Measurements from ENCODE around the gene NUP205.

Gene NUP205

GRCh38 chr7:135552148-135552547 lies 5.6 kb upstream of the NUP205 start:
- DNase-seq (ENCODE audit: low spot score): no peak

- no peak for DNase-seq (ENCODE audit: low spot score)
Measured at GRCh38 chr7:135553346-135553745, 4.4 kb upstream of the NUP205 start.

- DNase-seq (ENCODE audit: low spot score): peak; percentile 74
Measured at GRCh38 chr7:135558337-135558767, 635 bp downstream of the NUP205 start.

GRCh38 chr7:135558881-135559280 lies 1.2 kb downstream of the NUP205 start:
- no peak for DNase-seq (ENCODE audit: low spot score)

- no peak for DNase-seq (ENCODE audit: low spot score)
Measured at GRCh38 chr7:135560631-135561030, 2.9 kb downstream of the NUP205 start.

- no peak for DNase-seq (ENCODE audit: low spot score)
Measured at GRCh38 chr7:135562720-135563119, 5.0 kb downstream of the NUP205 start.

- DNase-seq (ENCODE audit: low spot score): no peak
Measured at GRCh38 chr7:135571834-135572233, 14.1 kb downstream of the NUP205 start.

GRCh38 chr7:135573541-135573940 lies 15.8 kb downstream of the NUP205 start:
- DNase-seq (ENCODE audit: low spot score): no peak

GRCh38 chr7:135575296-135575695 lies 17.6 kb downstream of the NUP205 start:
- no peak for DNase-seq (ENCODE audit: low spot score)

GRCh38 chr7:135578569-135578968 lies 20.9 kb downstream of the NUP205 start:
- DNase-seq (ENCODE audit: low spot score): no peak

GRCh38 chr7:135584362-135585353 lies 26.9 kb downstream of the NUP205 start:
- no peak for DNase-seq (ENCODE audit: low spot score)

- DNase-seq (ENCODE audit: low spot score): no peak
Measured at GRCh38 chr7:135597181-135597925, 39.6 kb downstream of the NUP205 start.

- DNase-seq (ENCODE audit: low spot score): no peak
Measured at GRCh38 chr7:135597926-135598305, 40.2 kb downstream of the NUP205 start.

GRCh38 chr7:135599471-135599870 lies 41.8 kb downstream of the NUP205 start:
- DNase-seq (ENCODE audit: low spot score): no peak

- DNase-seq (ENCODE audit: low spot score): no peak
Measured at GRCh38 chr7:135600226-135600625, 42.5 kb downstream of the NUP205 start.

GRCh38 chr7:135601182-135601581 lies 43.5 kb downstream of the NUP205 start:
- no peak for DNase-seq (ENCODE audit: low spot score)

GRCh38 chr7:135602304-135602703 lies 44.6 kb downstream of the NUP205 start:
- no peak for DNase-seq (ENCODE audit: low spot score)

- no peak for DNase-seq (ENCODE audit: low spot score)
Measured at GRCh38 chr7:135616136-135616535, 58.4 kb downstream of the NUP205 start.

GRCh38 chr7:135617781-135618180 lies 60.1 kb downstream of the NUP205 start:
- no peak for DNase-seq (ENCODE audit: low spot score)

GRCh38 chr7:135618510-135618909 lies 60.8 kb downstream of the NUP205 start:
- DNase-seq (ENCODE audit: low spot score): no peak

GRCh38 chr7:135620447-135620846 lies 62.7 kb downstream of the NUP205 start:
- no peak for DNase-seq (ENCODE audit: low spot score)

GRCh38 chr7:135620980-135621850 lies 63.5 kb downstream of the NUP205 start:
- DNase-seq (ENCODE audit: low spot score): peak; percentile 50
